IMR-90 (cell line): ENCODE measurements around the gene FGD3. TPM values are rescaled to one million over a fixed set of nuclear protein-coding genes. Genes with fewer than 3 reads are reported as not detected.

Experiments
- ATAC-seq: fragments of 200-7000 bp; cut with Tn5 transposase; 2 replicates; pipeline ENCODE4 v1.9.1; 2020; ENCODE audit warnings: low read depth, mild to moderate bottlenecking, moderate library complexity
- BruUV-seq: library from RNA; stranded (reverse); fragments of 400-500 nt; replicated peaks from 2 replicates; lab custom pipeline; 2021; lab: Mats Ljungman, UMichigan
- CTCF ChIA-PET: fragments of 300-600 bp; formaldehyde crosslinking; extraction: SDS; loops from one replicate; lab custom pipeline; 2021; ENCODE audit warnings: antibody characterized with exemption; lab: Yijun Ruan, JAX
- POLR2A ChIA-PET: fragments of 300-600 bp; sonication (Branson Sonifier 250); formaldehyde crosslinking; loops from one replicate; lab custom pipeline; 2022; ENCODE audit warnings: antibody characterized with exemption; ENCODE audit not compliant: unreplicated experiment; lab: Charles Lee
- DNase-seq: peaks from one replicate; pipeline ENCODE4 v3.0.0; 2013
- H2AFZ ChIP-seq: replicated peaks from 2 replicates; pipeline ENCODE3; 2013; ENCODE audit warnings: low read length, mild to moderate bottlenecking; ENCODE audit not compliant: poor library complexity
- H2AK5ac ChIP-seq: 2 replicates; pipeline ENCODE4 v1.6.1; 2013; ENCODE audit warnings: low read depth, low read length, inconsistent platforms
- H2AK9ac ChIP-seq: replicated peaks from 2 replicates; pipeline ENCODE3; 2013; ENCODE audit warnings: mild to moderate bottlenecking, low read depth, low read length, moderate library complexity; ENCODE audit not compliant: poor library complexity
- H2BK120ac ChIP-seq: 2 replicates; pipeline ENCODE4 v1.6.1; 2013; ENCODE audit warnings: low read depth, low read length, inconsistent platforms
- H2BK15ac ChIP-seq: 3 replicates; pipeline ENCODE4 v1.6.1; 2013; ENCODE audit warnings: low read depth, low read length, inconsistent platforms
- H2BK20ac ChIP-seq: 2 replicates; pipeline ENCODE4 v1.6.1; 2013; ENCODE audit warnings: low read depth, mild to moderate bottlenecking, inconsistent platforms, low read length, moderate library complexity
- H2BK5ac ChIP-seq: 2 replicates; pipeline ENCODE4 v1.6.1; 2013; ENCODE audit warnings: mild to moderate bottlenecking, low read depth, low read length, inconsistent platforms; ENCODE audit not compliant: poor library complexity, severe bottlenecking
- H3K14ac ChIP-seq: replicated peaks from 2 replicates; pipeline ENCODE4 v1.6.1; 2013; ENCODE audit warnings: low read depth, low read length, inconsistent platforms
- H3K18ac ChIP-seq: 2 replicates; pipeline ENCODE4 v1.6.1; 2013; ENCODE audit warnings: low read depth, low read length, control low read depth
- H3K23ac ChIP-seq: 2 replicates; pipeline ENCODE4 v1.6.1; 2013; ENCODE audit warnings: low read depth, low read length, inconsistent platforms
- H3K27ac ChIP-seq: 2 replicates; pipeline ENCODE4 v1.5.1; 2013; ENCODE audit warnings: mild to moderate bottlenecking, control low read depth, low read length; ENCODE audit not compliant: insufficient read depth
- H3K27me3 ChIP-seq: 2 replicates; pipeline ENCODE4 v1.6.1; 2013; ENCODE audit warnings: low read length; ENCODE audit not compliant: control insufficient read depth, insufficient read depth
- H3K36me3 ChIP-seq: 2 replicates; pipeline ENCODE4 v1.6.1; 2013; ENCODE audit warnings: low read length, mixed read lengths; ENCODE audit not compliant: control insufficient read depth, insufficient read depth
- H3K4ac ChIP-seq: 2 replicates; pipeline ENCODE4 v1.6.1; 2013; ENCODE audit warnings: low read depth, low read length, inconsistent platforms
- H3K4me1 ChIP-seq: 2 replicates; pipeline ENCODE4 v1.6.1; 2013; ENCODE audit warnings: low read length, mixed read lengths; ENCODE audit not compliant: control insufficient read depth, insufficient read depth
- H3K4me2 ChIP-seq: 2 replicates; pipeline ENCODE4 v1.6.1; 2013; ENCODE audit warnings: low read depth, mild to moderate bottlenecking, control low read depth, low read length, moderate library complexity
- H3K4me3 ChIP-seq: 2 replicates; pipeline ENCODE4 v1.5.1; 2013; ENCODE audit warnings: low read depth, mild to moderate bottlenecking, control low read depth, low read length, moderate library complexity; ENCODE audit not compliant: insufficient read depth
- H3K56ac ChIP-seq: 2 replicates; pipeline ENCODE4 v1.6.1; 2013; ENCODE audit warnings: low read length, inconsistent platforms; ENCODE audit not compliant: insufficient read depth; ENCODE audit errors: extremely low read depth
- H3K79me1 ChIP-seq, 2 experiments: 2 replicates each; pipeline ENCODE4 v1.6.1; 2013; ENCODE audit warnings: low read length in 2 of 2, inconsistent platforms in 1 of 2, low read depth in 1 of 2
- H3K9ac ChIP-seq: 2 replicates; pipeline ENCODE4 v1.6.1; 2013; ENCODE audit warnings: low read depth, low read length, control low read depth
- H3K9me1 ChIP-seq: 2 replicates; pipeline ENCODE4 v1.6.1; 2013; ENCODE audit warnings: low read length, inconsistent platforms; ENCODE audit not compliant: insufficient read depth
- H3K9me3 ChIP-seq: 2 replicates; pipeline ENCODE4 v1.6.1; 2013; ENCODE audit warnings: low read length; ENCODE audit not compliant: control insufficient read depth, insufficient read depth
- H4K20me1 ChIP-seq: 2 replicates; pipeline ENCODE4 v1.6.1; 2013; ENCODE audit warnings: low read length, inconsistent platforms; ENCODE audit not compliant: insufficient read depth
- H4K5ac ChIP-seq: 2 replicates; pipeline ENCODE4 v1.6.1; 2013; ENCODE audit warnings: mild to moderate bottlenecking, low read depth, low read length, control low read depth
- H4K8ac ChIP-seq, 2 experiments: 2 replicates each; pipeline ENCODE4 v1.6.1; 2013; ENCODE audit warnings: low read depth in 2 of 2, low read length in 2 of 2, control low read depth in 1 of 2, inconsistent platforms in 1 of 2
- H4K91ac ChIP-seq: 2 replicates; pipeline ENCODE4 v1.6.1; 2013; ENCODE audit warnings: low read depth, low read length, inconsistent platforms; ENCODE audit not compliant: insufficient read depth
- CHD1 ChIP-seq: IDR thresholded peaks from 2 replicates; pipeline ENCODE4 v1.6.1; 2012; ENCODE audit warnings: low read depth, low read length, improper control_type of control experiment
- ELK1 ChIP-seq: fragments of 150-350 bp; IDR thresholded peaks from 2 replicates; pipeline ENCODE4 v1.6.1; 2016; ENCODE audit warnings: low read depth, mild to moderate bottlenecking, low read length, moderate library complexity, borderline replicate concordance
- FOS ChIP-seq: fragments of 150-350 bp; IDR thresholded peaks from 2 replicates; pipeline ENCODE4 v1.6.1; 2016; ENCODE audit warnings: low read depth, low read length
- MAZ ChIP-seq: IDR thresholded peaks from 2 replicates; pipeline ENCODE4 v1.6.1; 2012; ENCODE audit warnings: low read depth, mild to moderate bottlenecking, low read length, improper control_type of control experiment, moderate library complexity, borderline replicate concordance
- MXI1 ChIP-seq: IDR thresholded peaks from 2 replicates; pipeline ENCODE4 v1.6.1; 2012; ENCODE audit warnings: low read depth, mild to moderate bottlenecking, low read length, moderate library complexity, borderline replicate concordance
- NFE2L2 ChIP-seq: fragments of 150-350 bp; IDR thresholded peaks from 2 replicates; pipeline ENCODE4 v1.6.1; 2016; ENCODE audit warnings: low read depth, mild to moderate bottlenecking, low read length
- RAD21 ChIP-seq: IDR thresholded peaks from 2 replicates; pipeline ENCODE4 v1.6.1; 2012; ENCODE audit warnings: low read length, improper control_type of control experiment
- SMC3 ChIP-seq: fragments of 150-350 bp; IDR thresholded peaks from 2 replicates; pipeline ENCODE4 v1.6.1; 2016; ENCODE audit warnings: low read depth, mild to moderate bottlenecking, antibody characterized with exemption, low read length, moderate library complexity
- WGBS, 2 experiments: methylation state at CpG; one replicate each; pipeline versions ENCODE4 v1.1.5 to v1.1.7; 2013; ENCODE audit warnings: missing lambda C conversion rate in 2 of 2; ENCODE audit not compliant: insufficient read length in 1 of 2; ENCODE audit errors: extremely low coverage in 2 of 2; 5-methylcytosine and 5-hydroxymethylcytosine counted together
- dilution Hi-C: fragments of 300-500 bp; cut with HindIII; formaldehyde crosslinking; loops from one replicate; pipeline ENCODE4 v1.14.3; 2018; ENCODE audit warnings: low sequenced_read_pairs; ENCODE audit not compliant: unreplicated experiment
- in situ Hi-C: fragments of 300-500 bp; cut with MboI; formaldehyde crosslinking; loops from 3 replicates; pipeline ENCODE4 v1.14.3; 2019; ENCODE audit warnings: low sequenced_read_pairs, inconsistent platforms, mixed read lengths
- intact Hi-C: fragments of 100-400 bp; cut with micrococcal nuclease; formaldehyde crosslinking; loops from 2 replicates; pipeline ENCODE4 v1.10.0; 2022
- polyA plus RNA-seq, 3 experiments: library from polyadenylated mRNA; depleted of rRNA; stranded (reverse); fragments of >200 nt; gene quantifications; 2 replicates each; pipeline ENCODE4 v1.2.3, GENCODE V29; 2012; ENCODE audit warnings: low replicate concordance in 1 of 3
- total RNA-seq: library from RNA; depleted of rRNA; stranded (reverse); fragments of >200 nt; gene quantifications from 2 replicates; pipeline ENCODE4 v1.2.3, GENCODE V29; 2012

The FGD3 gene
- total and polyA plus RNA-seq, 2 of the 4 experiments (the other 2 are of a cell fraction): not detected

GRCh38 chr9:93052791-93053540 is 105.6 kb downstream of the FGD3 start:
- H4K8ac ChIP-seq: no peak overlapping the region
- H2BK15ac ChIP-seq: no peak overlapping the region
- intact Hi-C loops: no loop called here
- no peak overlapping the region for H4K5ac ChIP-seq
- ChIA-PET CTCF (no interaction called here), POLR2A (no interaction called here)
- H3K9me3 ChIP-seq: no peaks in the 10 kb centered on the region
- no peak overlapping the region for H2AK5ac ChIP-seq
- H3K9me1 ChIP-seq: no peaks in the 10 kb centered on the region
- BruUV-seq: no TSS peak
- no peak overlapping the region for H3K4ac ChIP-seq
- H2BK5ac ChIP-seq: no peak overlapping the region
- 61% methylated on average over 9 of the region's 15 CpGs; no CpG with 5 or more reads in 1 of the 2 experiments for WGBS, 2 experiments
- no peak overlapping the region for H3K27ac ChIP-seq
- no peak overlapping the region for H2BK120ac ChIP-seq
- dilution Hi-C loops: no loop called here
- DNase-seq (no peak), ATAC-seq (no peak)
- no peak overlapping the region for H3K18ac ChIP-seq
- H3K9ac ChIP-seq: no peak overlapping the region
- H3K56ac ChIP-seq: no peak overlapping the region
- H2BK20ac ChIP-seq: no peak overlapping the region
- H3K4me2 ChIP-seq: no peak overlapping the region
- in situ Hi-C loops: no loop called here
- peaks cover 29% of the 10 kb centered on the region for H3K27me3 ChIP-seq
- H3K23ac ChIP-seq: no peak overlapping the region
- H4K91ac ChIP-seq: no peak overlapping the region
- H2AK9ac ChIP-seq: no peak overlapping the region
- no peaks in the 10 kb centered on the region for H4K20me1 ChIP-seq
- H2AFZ ChIP-seq: no peak overlapping the region
- no peak overlapping the region for H3K14ac ChIP-seq
- H3K36me3 ChIP-seq: no peaks in the 10 kb centered on the region
- TF ChIP-seq ELK1 (no peak), NFE2L2 (no peak), CHD1 (no peak), FOS (no peak), RAD21 (no peak), MAZ (no peak), SMC3 (no peak), MXI1 (no peak)
- no peaks in the 10 kb centered on the region for H3K79me1 ChIP-seq
- H3K4me1 ChIP-seq: no peaks in the 10 kb centered on the region
- H3K4me3 ChIP-seq: no peak overlapping the region
